HepG2 (cell line): ENCODE data around the gene CHD9.

Source experiments
- ATF7 ChIP-seq, 2 experiments: fragments of 450-650 bp in 1 of 2; sonication (generic) in 1 of 2; formaldehyde crosslinking in 1 of 2; IDR thresholded peaks; 2 replicates each; pipeline versions ENCODE4 v1.4.0 to v1.6.1; 2016 to 2020; ENCODE audit warnings: antibody characterized with exemption in 1 of 2, mild to moderate bottlenecking in 1 of 2, missing genetic modification reagents in 1 of 2
- BHLHE40 ChIP-seq: IDR thresholded peaks from 2 replicates; pipeline ENCODE4 v1.6.1; 2011; ENCODE audit warnings: low read length, improper control_type of control experiment
- CTCF ChIP-seq: sonication (generic); formaldehyde crosslinking; IDR thresholded peaks from 2 replicates; pipeline ENCODE4 v1.5.0; 2020; ENCODE audit warnings: mild to moderate bottlenecking, missing genetic modification reagents, moderate library complexity
- HOXA7 ChIP-seq: sonication (generic); formaldehyde crosslinking; IDR thresholded peaks from 2 replicates; pipeline ENCODE4 v1.8.1; 2022; ENCODE audit warnings: mild to moderate bottlenecking, missing genetic modification reagents, moderate library complexity
- IKZF1 ChIP-seq: fragments of 450-650 bp; IDR thresholded peaks from 2 replicates; pipeline ENCODE4 v1.7.1; 2016
- KLF16 ChIP-seq, 2 experiments: sonication (generic) in 1 of 2; formaldehyde crosslinking in 1 of 2; IDR thresholded peaks; 2 replicates each; pipeline versions ENCODE4 v1.6.1 to v1.8.0; 2016 to 2023; ENCODE audit warnings: missing genetic modification reagents in 2 of 2, missing compliant biosample characterization in 1 of 2
- MED13 ChIP-seq: sonication (generic); formaldehyde crosslinking; IDR thresholded peaks from 2 replicates; pipeline ENCODE4 v1.5.0; 2020; ENCODE audit warnings: missing genetic modification reagents
- MTF1 ChIP-seq: sonication (generic); formaldehyde crosslinking; IDR thresholded peaks from 2 replicates; pipeline ENCODE4 v1.5.0; 2020; ENCODE audit warnings: missing genetic modification reagents
- POLR2AphosphoS5 ChIP-seq: IDR thresholded peaks from 2 replicates; pipeline ENCODE4 v1.6.1; 2012; ENCODE audit warnings: low read depth, low read length
- SMARCC2 ChIP-seq: fragments of 450-650 bp; IDR thresholded peaks from 2 replicates; pipeline ENCODE4 v1.6.1; 2017; ENCODE audit warnings: antibody characterized with exemption, mild to moderate bottlenecking
- TFE3 ChIP-seq: IDR thresholded peaks from 2 replicates; pipeline ENCODE4 v1.6.1; 2016
- ZBTB26 ChIP-seq: IDR thresholded peaks from 2 replicates; pipeline ENCODE4 v1.6.1; 2016; ENCODE audit warnings: missing compliant biosample characterization, missing genetic modification reagents, borderline replicate concordance
- ZBTB46 ChIP-seq: sonication (generic); formaldehyde crosslinking; IDR thresholded peaks from 2 replicates; pipeline ENCODE4 v1.4.0; 2020; ENCODE audit warnings: mild to moderate bottlenecking, missing genetic modification reagents, borderline replicate concordance

GRCh38 chr16:53257001-53257400 lies 202.2 kb downstream of the CHD9 start:
- TF ChIP-seq MED13, result no peak
- no peak for TF ChIP-seq CTCF (CRISPR knock-in tag)
- no peak for TF ChIP-seq HOXA7 (CRISPR knock-in tag)
- TF ChIP-seq TFE3 (CRISPR knock-in tag), result no peak
- TF ChIP-seq MTF1 (CRISPR knock-in tag), result no peak
- no peak for TF ChIP-seq ZBTB46
- no peak for TF ChIP-seq KLF16 (CRISPR knock-in tag; IDR thresholded peaks at IDR 0.05)
- no peak for TF ChIP-seq SMARCC2
- TF ChIP-seq ZBTB26 (CRISPR knock-in tag), result no peak
- no peak for TF ChIP-seq POLR2AphosphoS5
- TF ChIP-seq BHLHE40, result no peak
- TF ChIP-seq ATF7 (IDR thresholded peaks at IDR 0.05), result no peak
- TF ChIP-seq ATF7 (CRISPR knock-in tag; IDR thresholded peaks at IDR 0.05), result no peak
- TF ChIP-seq IKZF1, result no peak
